Measurements from ENCODE around the gene PPP1R9A. TPM values are rescaled to one million over a fixed set of nuclear protein-coding genes. Genes with fewer than 3 reads are reported as not detected.

Gene PPP1R9A
- total RNA-seq, 1 experiment from 2014 or later: 6.3 TPM

DNA sequence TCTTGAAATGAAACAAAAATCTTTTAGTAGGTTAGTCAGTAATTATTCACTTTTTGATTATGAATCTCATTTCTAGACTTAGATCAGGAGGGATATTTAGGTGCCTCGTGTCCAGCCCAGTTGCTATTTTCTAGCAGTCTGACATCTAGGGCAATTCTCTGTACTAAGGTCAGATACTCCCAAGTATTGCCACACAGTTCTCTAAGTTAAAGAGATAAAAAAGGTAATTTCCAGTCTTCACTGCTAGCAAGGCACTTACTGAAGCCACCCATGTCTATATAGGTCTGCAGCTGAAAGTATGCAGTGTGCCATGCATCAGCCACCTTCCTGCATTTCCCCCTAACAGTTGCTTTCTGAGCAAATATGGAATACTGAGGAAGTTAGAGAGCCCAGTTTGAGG, 333.5 kb downstream of the PPP1R9A start:
- no peaks in the 10 kb centered on the region for H3K27me3 Mint-ChIP-seq (ENCODE audit: insufficient read depth, unreplicated experiment)
- H3K4me1 Mint-ChIP-seq (ENCODE audit: insufficient read depth, unreplicated experiment): no peaks in the 10 kb centered on the region
- H3K36me3 Mint-ChIP-seq (ENCODE audit: insufficient read depth, unreplicated experiment): no peaks in the 10 kb centered on the region
- CTCF ChIA-PET: no interaction called here
- intact Hi-C loops (cut with micrococcal nuclease): no loop called here
- no peaks in the 10 kb centered on the region for H3K9me3 Mint-ChIP-seq (ENCODE audit: unreplicated experiment)
- no TSS peak for BruUV-seq (replicated peaks)
- H3K4me3 Mint-ChIP-seq (ENCODE audit: unreplicated experiment): no peak overlapping the region
- TF ChIP-seq, protein P1, sequence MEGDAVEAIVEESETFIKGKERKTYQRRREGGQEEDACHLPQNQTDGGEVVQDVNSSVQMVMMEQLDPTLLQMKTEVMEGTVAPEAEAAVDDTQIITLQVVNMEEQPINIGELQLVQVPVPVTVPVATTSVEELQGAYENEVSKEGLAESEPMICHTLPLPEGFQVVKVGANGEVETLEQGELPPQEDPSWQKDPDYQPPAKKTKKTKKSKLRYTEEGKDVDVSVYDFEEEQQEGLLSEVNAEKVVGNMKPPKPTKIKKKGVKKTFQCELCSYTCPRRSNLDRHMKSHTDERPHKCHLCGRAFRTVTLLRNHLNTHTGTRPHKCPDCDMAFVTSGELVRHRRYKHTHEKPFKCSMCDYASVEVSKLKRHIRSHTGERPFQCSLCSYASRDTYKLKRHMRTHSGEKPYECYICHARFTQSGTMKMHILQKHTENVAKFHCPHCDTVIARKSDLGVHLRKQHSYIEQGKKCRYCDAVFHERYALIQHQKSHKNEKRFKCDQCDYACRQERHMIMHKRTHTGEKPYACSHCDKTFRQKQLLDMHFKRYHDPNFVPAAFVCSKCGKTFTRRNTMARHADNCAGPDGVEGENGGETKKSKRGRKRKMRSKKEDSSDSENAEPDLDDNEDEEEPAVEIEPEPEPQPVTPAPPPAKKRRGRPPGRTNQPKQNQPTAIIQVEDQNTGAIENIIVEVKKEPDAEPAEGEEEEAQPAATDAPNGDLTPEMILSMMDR (IDR thresholded peaks at IDR 0.05; ENCODE audit: unreplicated experiment): no peak
- DNase-seq (ENCODE audit: unreplicated experiment): no peak
- POLR2A ChIA-PET: no interaction called here
- no peak overlapping the region for H3K27ac Mint-ChIP-seq (ENCODE audit: low read depth, unreplicated experiment)

DNA sequence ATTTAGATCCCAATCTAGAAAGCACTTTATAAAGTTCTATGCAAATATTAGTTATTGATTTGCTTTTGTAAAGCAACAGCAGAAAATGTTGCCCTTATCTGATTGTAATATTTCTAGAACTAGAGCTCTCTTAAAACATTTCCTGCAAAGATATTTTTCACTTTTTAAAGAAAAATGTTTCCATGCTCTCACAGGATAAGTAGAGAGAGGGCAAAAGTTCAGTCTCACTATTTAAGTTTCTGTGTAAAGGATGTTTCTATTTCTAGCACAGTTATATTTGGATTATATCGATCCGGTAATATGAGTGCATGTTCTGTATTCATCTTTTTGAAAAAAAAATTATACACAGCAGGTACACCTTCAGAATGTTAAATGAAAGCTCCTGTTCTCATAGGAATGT, 334.9 kb downstream of the PPP1R9A start:
- ChIA-PET CTCF (interaction anchor here (0.6 to 1.0 kb wide), 5 partner anchors 29 to 806 kb away, joined by 3 read pairs; no protein-coding TSS in a partner anchor), POLR2A (no interaction called here)
- intact Hi-C loops (cut with micrococcal nuclease): no loop called here
- no peaks in the 10 kb centered on the region for H3K9me3 Mint-ChIP-seq (ENCODE audit: unreplicated experiment)
- no TSS peak for BruUV-seq (replicated peaks)
- no peak for DNase-seq (ENCODE audit: unreplicated experiment)
- TF ChIP-seq, protein P1 (IDR thresholded peaks at IDR 0.05; ENCODE audit: unreplicated experiment): no peak
- no peaks in the 10 kb centered on the region for H3K27me3 Mint-ChIP-seq (ENCODE audit: insufficient read depth, unreplicated experiment)
- no peaks in the 10 kb centered on the region for H3K4me1 Mint-ChIP-seq (ENCODE audit: insufficient read depth, unreplicated experiment)
- H3K27ac Mint-ChIP-seq (ENCODE audit: low read depth, unreplicated experiment): no peak overlapping the region
- no peaks in the 10 kb centered on the region for H3K36me3 Mint-ChIP-seq (ENCODE audit: insufficient read depth, unreplicated experiment)
- H3K4me3 Mint-ChIP-seq (ENCODE audit: unreplicated experiment): no peak overlapping the region

DNA sequence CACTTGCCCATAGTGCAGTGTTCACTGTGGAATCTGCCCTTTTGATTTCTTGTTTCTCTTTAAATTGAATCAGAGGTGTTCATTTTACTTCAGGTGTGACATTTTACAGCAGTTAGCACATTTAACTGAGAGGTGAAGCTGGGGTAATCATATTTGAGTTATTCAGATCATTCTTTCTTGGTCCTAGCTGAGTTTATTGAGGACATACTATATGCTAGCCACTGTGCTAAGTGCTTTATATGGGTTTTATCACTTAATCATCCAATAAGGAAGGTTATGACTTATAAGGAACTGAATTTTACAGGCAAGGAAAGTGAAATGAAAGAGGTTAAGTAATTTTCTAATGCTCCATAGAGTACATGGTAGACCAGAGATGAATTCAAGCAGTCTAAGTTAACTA, 337.2 kb downstream of the PPP1R9A start:
- H3K4me1 Mint-ChIP-seq (ENCODE audit: insufficient read depth, unreplicated experiment): no peaks in the 10 kb centered on the region
- BruUV-seq (replicated peaks): no TSS peak
- TF ChIP-seq, protein P1 (IDR thresholded peaks at IDR 0.05; ENCODE audit: unreplicated experiment): no peak
- no peak overlapping the region for H3K4me3 Mint-ChIP-seq (ENCODE audit: unreplicated experiment)
- H3K27me3 Mint-ChIP-seq (ENCODE audit: insufficient read depth, unreplicated experiment): no peaks in the 10 kb centered on the region
- DNase-seq (ENCODE audit: unreplicated experiment): no peak
- no peak overlapping the region for H3K27ac Mint-ChIP-seq (ENCODE audit: low read depth, unreplicated experiment)
- ChIA-PET POLR2A (no interaction called here), CTCF (interaction anchor here (0.6 to 0.9 kb wide), 3 partner anchors 18 to 38 kb away, joined by 3 read pairs; no protein-coding TSS in a partner anchor)
- no peaks in the 10 kb centered on the region for H3K9me3 Mint-ChIP-seq (ENCODE audit: unreplicated experiment)
- intact Hi-C loops (cut with micrococcal nuclease): loop anchor here (5.0 kb wide), 2 partner anchors 233 to 587 kb away; partner anchors contain the start of gene SGCE
- H3K36me3 Mint-ChIP-seq (ENCODE audit: insufficient read depth, unreplicated experiment): no peaks in the 10 kb centered on the region

DNA sequence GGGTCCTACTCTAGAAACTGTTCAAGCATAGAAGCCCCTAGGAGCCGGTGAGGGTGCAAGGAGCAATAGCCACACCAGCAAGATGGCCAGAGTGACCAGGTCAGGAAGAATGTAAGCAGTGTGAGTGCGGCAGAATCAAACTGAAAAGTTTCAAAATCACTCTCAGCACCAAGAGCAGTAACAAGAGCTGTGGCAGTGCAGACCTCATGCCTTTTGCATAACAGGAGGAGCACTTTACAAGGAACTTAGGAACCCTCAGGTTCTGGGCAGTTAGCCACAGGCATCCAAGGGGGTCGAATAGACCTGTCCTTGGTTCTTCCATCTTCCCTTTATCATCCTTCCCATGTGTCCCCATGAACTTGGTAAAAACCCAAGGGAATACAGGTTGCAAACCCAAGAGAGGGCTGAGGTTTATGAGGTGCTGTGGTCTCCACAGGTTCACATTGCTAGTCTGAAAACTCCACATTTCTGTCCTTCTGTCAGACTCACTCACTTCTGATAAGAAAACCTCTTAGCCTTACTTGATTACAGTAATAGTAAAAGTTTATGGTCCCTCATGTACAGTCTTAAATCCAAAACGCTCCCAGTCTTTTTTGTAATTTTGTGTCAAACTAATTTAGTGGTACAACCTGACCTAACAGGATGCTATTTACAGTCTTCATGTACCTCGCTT, 338.6 kb downstream of the PPP1R9A start:
- BruUV-seq (replicated peaks): no TSS peak
- Mint-ChIP-seq H3K4me3 (ENCODE audit: unreplicated experiment) (no peak overlapping the region), H3K27me3 (ENCODE audit: insufficient read depth, unreplicated experiment) (no peaks in the 10 kb centered on the region), H3K4me1 (ENCODE audit: insufficient read depth, unreplicated experiment) (no peaks in the 10 kb centered on the region), H3K9me3 (ENCODE audit: unreplicated experiment) (no peaks in the 10 kb centered on the region), H3K27ac (ENCODE audit: low read depth, unreplicated experiment) (no peak overlapping the region), H3K36me3 (ENCODE audit: insufficient read depth, unreplicated experiment) (no peaks in the 10 kb centered on the region)
- ChIA-PET POLR2A (no interaction called here), CTCF (interaction anchor here (1.0 to 2.2 kb wide), 8 partner anchors 8 to 803 kb away, joined by 3 to 19 read pairs (median 8); no protein-coding TSS in a partner anchor)
- intact Hi-C loops (cut with micrococcal nuclease): loop anchor here (5.0 kb wide), 2 partner anchors 231 to 589 kb away; partner anchors contain the start of gene SGCE
- no peak for DNase-seq (ENCODE audit: unreplicated experiment)
- TF ChIP-seq, protein P1 (IDR thresholded peaks at IDR 0.05; ENCODE audit: unreplicated experiment): no peak
